Stomach smooth muscle (tissue), 2 donors: ENCODE measurements around the gene FKBP10.
A peak's percentile ranks its signal among the peaks of the same experiment; 100 is the strongest.

Source experiments
- H3K27ac ChIP-seq: one replicate; pipeline ENCODE4 v1.7.0; 2013; ENCODE audit warnings: mild to moderate bottlenecking, low read length, inconsistent platforms
- H3K27me3 ChIP-seq, 2 donors: one replicate each; pipeline ENCODE4 v1.7.0; 2013; ENCODE audit warnings: low read length in 2 of 2; ENCODE audit not compliant: insufficient read depth in 2 of 2, control insufficient read depth in 1 of 2
- H3K36me3 ChIP-seq, 2 donors: one replicate each; pipeline ENCODE4 v1.7.0; 2013; ENCODE audit warnings: low read length in 2 of 2; ENCODE audit not compliant: control insufficient read depth in 2 of 2, insufficient read depth in 2 of 2
- H3K4me1 ChIP-seq: one replicate; pipeline ENCODE4 v1.7.0; 2013; ENCODE audit warnings: low read length; ENCODE audit not compliant: control insufficient read depth, insufficient read depth
- H3K4me3 ChIP-seq, 2 donors: one replicate each; pipeline ENCODE4 v1.7.0; 2013; ENCODE audit warnings: low read length in 2 of 2
- H3K9ac ChIP-seq, 2 donors: one replicate each; pipeline ENCODE4 v1.7.0; 2013; ENCODE audit warnings: low read length in 2 of 2, mild to moderate bottlenecking in 1 of 2
- H3K9me3 ChIP-seq, 2 donors: one replicate each; pipeline ENCODE4 v1.7.0; 2013; ENCODE audit warnings: low read length in 2 of 2; ENCODE audit not compliant: control insufficient read depth in 2 of 2
- donor health status: healthy.
- donor health status: Pancreatic carcinoma.

Gene FKBP10

DNA sequence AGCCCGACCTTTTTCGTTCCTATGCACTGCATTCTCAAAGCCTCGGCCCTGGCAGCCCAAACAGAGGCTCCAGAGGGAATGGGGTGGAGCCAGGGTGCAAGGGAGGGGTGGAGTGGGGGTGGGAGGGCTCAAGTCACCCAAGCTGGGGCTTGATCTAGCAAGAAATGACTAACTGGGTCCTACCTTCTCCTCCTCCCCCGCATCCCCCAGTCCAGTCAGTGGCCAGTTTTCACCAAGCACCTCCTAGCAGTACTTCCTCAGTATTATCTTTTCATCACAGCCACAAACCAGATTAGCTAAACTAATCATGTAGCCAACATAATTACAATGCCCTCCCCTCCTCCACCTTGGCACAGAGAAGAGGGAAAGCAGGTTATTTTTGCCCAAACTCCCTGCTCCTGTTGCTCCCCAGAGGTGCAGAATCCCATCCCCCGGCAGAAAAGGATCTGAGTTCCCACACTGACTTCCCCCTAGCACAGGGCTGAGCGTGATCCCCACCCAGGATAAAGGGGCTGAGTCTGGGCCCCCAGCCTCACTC, 28.5 kb upstream of the FKBP10 start:
- peaks cover 27 to 31% of the 10 kb centered on the region in 2 donors for H3K27me3 ChIP-seq
- H3K27ac ChIP-seq: no peak overlapping the region
- H3K4me3 ChIP-seq: no peak overlapping the region

DNA sequence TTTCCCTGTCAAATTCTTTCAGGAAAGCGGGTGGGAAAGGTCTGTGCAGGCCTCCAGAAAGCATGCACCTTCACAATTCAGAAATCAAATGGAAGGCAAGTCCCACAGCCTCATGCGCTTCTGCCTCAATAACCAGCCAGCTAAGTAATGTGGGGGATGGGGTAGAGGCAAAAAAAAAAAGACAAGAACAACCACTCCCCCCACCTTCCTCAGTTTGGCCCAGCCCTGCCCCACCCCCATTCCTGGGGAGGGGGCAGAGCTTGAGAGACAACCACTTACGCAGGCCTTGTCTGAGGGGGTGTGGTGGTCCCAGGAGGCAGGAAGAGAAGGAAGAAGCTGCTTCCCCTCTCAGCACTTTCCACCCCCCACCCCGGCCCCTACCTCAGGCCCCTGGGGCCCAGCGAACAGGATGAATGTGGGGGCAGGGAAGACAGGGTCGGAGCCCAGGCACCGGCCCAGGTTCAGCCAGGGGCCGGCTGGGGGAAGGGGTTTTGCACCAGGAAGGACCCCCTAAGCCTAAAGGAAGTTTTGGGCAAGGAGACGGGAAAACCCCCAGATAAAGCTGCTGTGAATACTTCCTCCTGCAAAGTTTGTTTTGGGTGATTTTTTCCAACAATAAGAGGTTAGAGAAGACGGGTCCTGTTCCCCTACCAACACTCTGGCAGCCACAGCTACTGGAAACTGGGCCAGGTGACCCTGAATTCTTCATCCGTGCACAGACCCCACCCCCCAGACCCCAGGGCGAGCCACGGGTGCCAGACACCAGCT, 27.5 kb upstream of the FKBP10 start:
- Histone ChIP-seq H3K27ac (no peak overlapping the region), H3K9ac (no peak overlapping the region), H3K4me1 (peaks cover 28% of the 10 kb centered on the region), H3K27me3 (peaks cover 27 to 31% of the 10 kb centered on the region in 2 donors), H3K36me3 (no peaks in the 10 kb centered on the region), H3K9me3 (no peaks in the 10 kb centered on the region), H3K4me3 (peak overlapping the region; percentile 43 to 71)

More for the DNA sequence above, 28.5 kb upstream of the FKBP10 start:
- H3K36me3 ChIP-seq: no peaks in the 10 kb centered on the region
- H3K9ac ChIP-seq: no peak overlapping the region
- no peaks in the 10 kb centered on the region for H3K9me3 ChIP-seq
- H3K4me1 ChIP-seq: peaks cover 27% of the 10 kb centered on the region

DNA sequence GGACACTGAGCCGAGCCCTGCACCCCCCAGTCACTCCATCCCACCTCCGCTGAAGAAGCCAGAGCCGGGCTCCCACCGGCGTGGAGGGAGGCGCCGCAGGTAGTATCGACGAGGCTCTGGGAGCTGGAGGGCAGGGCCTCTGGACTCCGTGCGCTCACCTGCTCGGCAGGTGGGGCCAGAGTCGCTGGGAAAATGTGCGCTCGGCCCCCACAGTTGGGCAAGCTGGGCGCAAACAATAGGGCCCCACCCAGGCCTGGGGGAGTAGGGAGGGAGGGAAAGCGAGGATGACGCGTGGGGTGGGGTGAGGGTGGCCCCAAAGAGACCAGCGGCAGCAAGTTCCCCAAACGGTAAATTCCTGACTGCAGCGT, 27.0 kb upstream of the FKBP10 start:
- Histone ChIP-seq H3K4me1 (peaks cover 28% of the 10 kb centered on the region), H3K27me3 (peaks cover 27 to 31% of the 10 kb centered on the region in 2 donors), H3K36me3 (no peaks in the 10 kb centered on the region), H3K27ac (no peak overlapping the region), H3K9ac (no peak overlapping the region), H3K4me3 (peak overlapping the region; percentile 43 to 71), H3K9me3 (no peaks in the 10 kb centered on the region)

DNA sequence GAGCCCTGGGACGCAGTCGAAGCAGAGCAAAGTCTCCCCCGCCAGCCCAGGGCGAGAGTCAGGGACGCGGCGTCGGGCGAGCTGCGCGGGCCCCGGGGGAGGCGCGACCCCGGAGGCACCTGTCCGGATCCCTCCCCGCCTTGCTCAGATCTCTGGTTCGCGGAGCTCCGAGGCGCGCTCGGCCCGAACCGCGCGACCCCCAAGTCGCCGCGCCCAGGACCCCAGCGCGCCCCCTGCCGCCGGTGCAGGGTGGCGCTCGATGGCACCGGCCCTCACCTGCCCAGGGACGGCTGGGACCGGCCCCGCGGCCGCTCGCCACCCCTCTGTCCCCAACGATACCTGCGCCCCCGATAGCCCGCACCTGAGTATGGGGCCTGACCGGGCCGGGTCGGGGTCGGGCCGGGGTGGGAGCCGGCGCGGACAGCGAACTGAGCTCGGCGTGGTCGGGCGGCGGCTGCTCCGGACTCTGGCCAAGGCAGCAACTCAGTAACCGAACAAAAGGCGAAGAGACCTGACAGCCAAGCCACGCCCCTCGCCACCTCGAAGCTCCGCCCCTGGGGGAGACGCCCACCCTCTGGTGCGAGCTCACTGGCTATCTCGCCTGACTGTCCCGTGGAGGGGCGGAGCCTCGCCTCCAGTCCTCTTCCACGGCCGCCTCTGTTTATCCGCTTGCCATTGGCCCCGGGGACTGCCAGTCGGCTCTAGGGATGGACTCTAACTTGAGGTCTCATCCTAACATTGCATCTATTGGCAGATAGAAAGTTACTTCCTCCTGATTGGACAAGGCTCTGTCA, 26.4 kb upstream of the FKBP10 start, which contains the start of gene JUP:
TSS of gene JUP (minus strand) at position 485 of the 794 bp plus-strand sequence. CDS start 14,857 bp downstream, outside the sequence.
- Histone ChIP-seq H3K27ac (no peak within 1 kb of the TSS), H3K27me3 (peaks cover 26 to 31% of the 10 kb centered on the region in 2 donors), H3K36me3 (no peaks in the 10 kb centered on the region), H3K4me1 (peaks cover 28% of the 10 kb centered on the region), H3K4me3 (peak within 1 kb of the TSS; percentile 43 to 71), H3K9me3 (no peaks in the 10 kb centered on the region), H3K9ac (no peak within 1 kb of the TSS)

DNA sequence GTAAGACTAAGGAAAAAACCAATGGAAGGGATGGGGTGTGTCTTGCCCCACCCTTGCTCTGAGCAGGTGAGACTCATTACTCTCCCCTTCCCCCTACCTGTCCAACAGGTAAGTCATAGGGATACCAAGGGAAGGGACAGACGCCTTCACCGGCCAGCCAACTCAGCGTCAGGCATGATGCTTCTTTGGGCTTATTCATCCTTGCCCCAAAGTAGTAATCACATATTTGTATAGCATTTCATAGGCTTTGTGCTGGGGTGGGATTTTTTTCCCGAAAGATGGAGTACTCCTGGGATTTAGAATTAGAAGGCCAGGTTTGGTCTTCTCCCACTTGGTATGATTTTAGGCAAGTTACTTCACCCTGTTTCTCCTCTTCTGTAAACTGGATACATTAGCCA, 25.8 kb upstream of the FKBP10 start:
- Histone ChIP-seq H3K27me3 (peaks cover 25 to 29% of the 10 kb centered on the region in 2 donors), H3K9ac (no peak overlapping the region), H3K9me3 (no peaks in the 10 kb centered on the region), H3K4me1 (peaks cover 27% of the 10 kb centered on the region), H3K27ac (no peak overlapping the region), H3K4me3 (peak overlapping the region in 1 of 2 donors; percentile 71), H3K36me3 (no peaks in the 10 kb centered on the region)

DNA sequence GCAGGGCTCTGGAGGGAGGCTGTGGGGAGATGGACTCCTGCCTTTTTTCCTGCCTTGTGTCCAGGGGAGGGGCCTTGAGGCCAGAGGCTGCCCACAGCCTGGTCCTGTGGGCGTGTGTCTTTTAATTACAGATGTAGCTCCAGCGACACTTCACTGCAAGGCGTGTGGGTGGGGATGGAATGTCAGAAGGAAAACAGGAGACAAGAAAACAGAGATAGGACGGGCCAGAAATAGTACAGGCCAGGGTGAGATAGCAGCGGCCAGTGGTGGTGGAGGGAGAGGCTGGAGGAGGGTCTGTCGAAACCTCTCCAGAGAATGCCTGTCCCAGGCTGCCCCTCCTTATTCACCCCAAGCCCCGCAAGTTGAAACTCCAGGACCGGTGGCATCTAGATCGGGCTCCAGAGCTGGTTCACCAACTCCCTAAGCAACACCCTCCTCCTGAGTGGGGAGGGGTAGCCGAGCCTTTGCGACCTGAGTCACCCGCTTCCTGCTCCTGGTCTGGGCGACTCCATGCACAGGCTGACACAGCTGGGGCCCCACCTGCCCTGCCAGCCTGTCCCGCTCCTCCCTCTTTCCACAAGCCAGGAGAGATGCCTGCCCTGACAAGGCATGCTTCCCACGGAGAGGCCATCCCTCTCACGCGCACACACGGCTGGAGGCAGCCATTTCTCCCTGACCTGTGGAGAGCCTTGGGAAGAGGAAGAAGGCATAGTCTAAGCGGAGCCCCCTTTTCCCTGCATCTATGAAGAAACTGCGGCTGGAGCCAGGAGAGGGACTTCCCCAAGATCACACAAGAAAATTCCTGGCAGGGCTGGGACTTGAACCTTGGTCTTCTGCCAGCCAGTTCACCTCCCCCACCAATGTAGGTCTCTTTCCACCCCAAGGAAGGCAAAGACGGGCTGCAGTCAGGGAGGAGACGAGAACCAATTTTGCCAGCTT, 19.7 kb upstream of the FKBP10 start:
- no peaks in the 10 kb centered on the region for H3K36me3 ChIP-seq
- peaks cover 7% of the 10 kb centered on the region for H3K4me1 ChIP-seq
- no peak overlapping the region for H3K4me3 ChIP-seq
- no peak overlapping the region for H3K9ac ChIP-seq
- no peaks in the 10 kb centered on the region for H3K9me3 ChIP-seq
- no peak overlapping the region for H3K27ac ChIP-seq
- H3K27me3 ChIP-seq: no peaks in the 10 kb centered on the region

DNA sequence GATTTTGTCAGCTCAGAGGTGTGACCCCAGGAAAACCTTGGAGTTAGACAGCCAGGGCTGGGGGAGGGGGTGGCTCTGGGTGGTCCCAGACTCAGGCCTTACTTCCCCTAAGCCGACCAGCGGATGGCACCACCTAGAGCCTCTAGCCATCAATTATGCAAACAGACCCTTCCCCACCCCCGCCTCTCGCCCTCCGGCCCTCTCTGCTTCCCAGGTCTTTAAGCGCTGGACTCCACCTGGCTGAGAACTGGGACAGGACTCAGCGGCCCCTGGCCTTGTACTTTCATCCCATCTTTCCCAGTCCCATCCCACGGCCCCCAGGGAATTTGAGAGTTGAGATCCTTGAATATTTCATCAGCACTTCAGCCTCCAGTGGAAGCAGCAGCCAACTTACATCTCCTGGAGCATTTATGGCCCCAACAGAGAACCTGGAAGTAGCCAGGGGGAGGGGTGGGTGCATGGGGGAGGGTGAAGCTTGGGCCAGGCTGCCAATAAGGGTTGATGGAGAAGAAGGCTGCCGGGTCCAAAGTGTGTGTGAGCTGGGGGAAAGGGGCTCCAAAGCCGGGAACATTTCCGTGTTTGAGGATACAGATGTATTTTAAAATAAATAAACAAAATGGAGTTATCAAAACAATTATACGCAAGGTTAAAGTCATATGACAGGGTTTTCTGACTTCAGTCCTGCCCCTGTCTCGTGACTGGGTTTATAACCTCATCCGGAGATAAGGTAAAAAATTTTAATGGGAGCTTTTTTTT, 18.8 kb upstream of the FKBP10 start:
- Histone ChIP-seq H3K36me3 (no peaks in the 10 kb centered on the region), H3K27ac (no peak overlapping the region), H3K4me3 (no peak overlapping the region), H3K27me3 (no peaks in the 10 kb centered on the region), H3K9me3 (no peaks in the 10 kb centered on the region), H3K4me1 (peaks cover 7% of the 10 kb centered on the region), H3K9ac (no peak overlapping the region)

DNA sequence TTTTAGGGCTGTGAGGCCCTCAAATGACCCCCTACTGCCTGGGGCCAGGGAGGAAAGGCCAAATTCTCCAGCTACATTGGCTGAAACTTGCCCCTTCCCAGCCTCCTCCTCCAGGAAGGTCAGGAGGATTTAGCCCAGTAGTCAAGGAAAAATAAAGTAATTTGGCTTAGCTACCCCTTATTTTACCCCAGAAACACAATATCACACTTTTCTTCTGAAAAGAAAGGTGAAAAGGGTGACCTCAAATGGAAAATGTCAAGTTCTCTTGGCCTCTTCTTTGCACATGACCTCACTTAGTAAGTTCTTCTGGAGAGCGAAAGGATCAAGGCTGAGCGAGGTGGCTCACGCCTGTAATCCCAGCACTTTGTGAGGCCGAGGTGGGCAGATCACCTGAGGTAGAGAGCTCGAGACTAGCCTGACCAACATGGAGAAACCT, 18.2 kb upstream of the FKBP10 start:
- no peak overlapping the region for H3K27ac ChIP-seq
- H3K27me3 ChIP-seq: no peaks in the 10 kb centered on the region
- no peak overlapping the region for H3K9ac ChIP-seq
- H3K9me3 ChIP-seq: no peaks in the 10 kb centered on the region
- peaks cover 2% of the 10 kb centered on the region for H3K4me1 ChIP-seq
- H3K4me3 ChIP-seq: no peak overlapping the region
- H3K36me3 ChIP-seq: no peaks in the 10 kb centered on the region

DNA sequence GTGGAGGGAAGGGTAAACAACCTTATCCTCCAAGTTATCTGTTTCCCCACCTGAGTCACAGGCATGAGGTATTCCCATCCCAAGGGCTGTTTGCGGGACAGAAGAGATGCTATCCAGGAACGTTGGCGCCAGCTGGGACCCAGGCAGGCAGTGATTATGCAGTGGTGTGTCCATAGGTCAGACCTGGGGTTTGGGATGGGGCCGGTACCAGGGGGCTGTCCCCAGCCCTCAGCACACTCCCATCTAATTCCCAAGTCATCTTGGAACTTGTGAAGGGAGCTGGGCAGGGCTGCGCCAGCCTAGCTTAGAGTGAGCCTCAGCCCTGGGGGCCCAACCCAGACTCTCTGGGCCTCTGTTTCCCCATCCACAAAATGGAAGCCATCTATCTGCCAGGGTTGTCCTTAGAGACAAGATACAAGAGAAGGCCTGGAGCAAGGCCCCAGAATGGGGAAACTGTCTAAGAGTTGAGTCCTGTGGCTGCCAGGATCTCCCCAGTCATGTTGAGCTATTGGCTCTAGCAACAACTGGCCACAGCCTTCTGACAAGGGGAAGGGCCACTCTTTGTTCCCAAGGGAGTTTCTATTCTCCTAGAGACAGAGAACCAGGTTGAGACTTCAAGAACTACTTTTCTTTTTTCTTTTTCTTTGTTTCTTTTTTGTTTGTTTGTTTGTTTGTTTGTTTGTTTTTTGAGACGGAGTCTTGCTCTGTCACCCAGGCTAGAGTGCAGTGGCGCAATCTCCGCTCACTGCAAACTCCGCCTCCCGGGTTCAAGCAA, 16.5 kb upstream of the FKBP10 start:
- Histone ChIP-seq H3K27ac (no peak overlapping the region), H3K9ac (no peak overlapping the region), H3K4me3 (no peak overlapping the region), H3K36me3 (no peaks in the 10 kb centered on the region), H3K4me1 (peaks cover 7% of the 10 kb centered on the region), H3K27me3 (peaks cover 0 to 6% of the 10 kb centered on the region in 2 donors), H3K9me3 (no peaks in the 10 kb centered on the region)
